Endothelial cell of umbilical vein (primary cell): Measurements from ENCODE around the gene CSMD2. TPM values are rescaled to one million over a fixed set of nuclear protein-coding genes. Genes with fewer than 3 reads are reported as not detected.

Experiments
- BruUV-seq: library from RNA; stranded (reverse); fragments of 400-500 nt; replicated peaks from 2 replicates; lab custom pipeline; 2021; lab: Mats Ljungman, UMichigan
- CTCF ChIA-PET: fragments of 300-600, 350-600 bp; sonication (Branson Sonifier 250); formaldehyde crosslinking; loops from one replicate; lab custom pipeline; 2021; ENCODE audit warnings: antibody characterized with exemption, inconsistent platforms; lab: Charles Lee
- POLR2A ChIA-PET: fragments of 300-600, 350-600 bp; sonication (Branson Sonifier 250); formaldehyde crosslinking; loops from one replicate; lab custom pipeline; 2021; ENCODE audit warnings: antibody characterized with exemption, inconsistent platforms; lab: Charles Lee
- DNase-seq: peaks from one replicate; pipeline ENCODE4 v3.0.0-alpha.2; 2011; ENCODE audit warnings: low read depth, low spot score
- FAIRE-seq: peaks from 2 replicates; lab custom pipeline; 2011; peaks lifted over from hg19 to GRCh38; lab: Jason Lieb, UNC
- H2AFZ ChIP-seq: 2 replicates; pipeline ENCODE4 v1.6.0; 2012; ENCODE audit warnings: low read depth, low read length, control low read depth, inconsistent platforms
- H3K27ac ChIP-seq: 2 replicates; pipeline ENCODE4 v1.5.1; 2011; ENCODE audit warnings: low read depth, mild to moderate bottlenecking, control low read depth, low read length, moderate library complexity; ENCODE audit not compliant: insufficient read depth
- H3K27me3 ChIP-seq, 2 experiments: 2 replicates each; pipeline versions ENCODE4 v1.6.0 to v1.6.1; 2011; ENCODE audit warnings: low read length in 2 of 2, mixed read lengths in 1 of 2; ENCODE audit not compliant: control insufficient read depth in 2 of 2, insufficient read depth in 2 of 2
- H3K36me3 ChIP-seq, 2 experiments: 2 replicates in 1 of 2; 3 replicates in 1 of 2; pipeline ENCODE4 v1.5.1; 2011; ENCODE audit warnings: low read length in 2 of 2, mild to moderate bottlenecking in 1 of 2, moderate library complexity in 1 of 2; ENCODE audit not compliant: control insufficient read depth in 2 of 2, insufficient read depth in 2 of 2; ENCODE audit errors: extremely low read depth in 1 of 2
- H3K4me1 ChIP-seq: 3 replicates; pipeline ENCODE4 v1.5.1; 2011; ENCODE audit warnings: mild to moderate bottlenecking, low read length; ENCODE audit not compliant: control insufficient read depth, insufficient read depth; ENCODE audit errors: extremely low read depth
- H3K4me2 ChIP-seq: 2 replicates; pipeline ENCODE4 v1.6.1; 2011; ENCODE audit warnings: low read length, control low read depth, mixed read lengths; ENCODE audit not compliant: insufficient read depth
- H3K4me3 ChIP-seq, 3 experiments: fragments of 200-600 bp in 1 of 3; sonication (generic), shearing (Covaris generic) in 1 of 3; replicated peaks in 1 of 3; 2 replicates each; pipeline ENCODE4 v1.5.1; 2011 to 2016; ENCODE audit warnings: control low read depth in 3 of 3, low read length in 3 of 3, mild to moderate bottlenecking in 2 of 3, inconsistent platforms in 1 of 3, low read depth in 1 of 3, moderate library complexity in 1 of 3; ENCODE audit not compliant: insufficient read depth in 1 of 3
- H3K79me2 ChIP-seq: 2 replicates; pipeline ENCODE4 v1.6.0; 2012; ENCODE audit warnings: low read length, inconsistent platforms; ENCODE audit not compliant: control insufficient read depth, insufficient read depth
- H3K9ac ChIP-seq: replicated peaks from 2 replicates; pipeline ENCODE3; 2011; ENCODE audit warnings: low read length, control low read depth; ENCODE audit not compliant: insufficient read depth; ENCODE audit errors: extremely low read depth
- H3K9me1 ChIP-seq: replicated peaks from 3 replicates; pipeline ENCODE4 v1.6.0; 2011; ENCODE audit warnings: mild to moderate bottlenecking, low read length; ENCODE audit not compliant: control insufficient read depth, insufficient read depth; ENCODE audit errors: extremely low read depth
- H3K9me3 ChIP-seq: replicated peaks from 2 replicates; pipeline ENCODE4 v1.5.1; 2012; ENCODE audit warnings: low read length, inconsistent platforms; ENCODE audit not compliant: control insufficient read depth, insufficient read depth
- H4K20me1 ChIP-seq: replicated peaks from 2 replicates; pipeline ENCODE3; 2011; ENCODE audit warnings: mild to moderate bottlenecking, low read length; ENCODE audit not compliant: control insufficient read depth, insufficient read depth; ENCODE audit errors: extremely low read depth
- CTCF ChIP-seq, 2 donors: IDR thresholded peaks; 1 replicate in 1 of 2; 2 replicates in 1 of 2; pipeline ENCODE4 v1.5.1; 2011; ENCODE audit warnings: low read length in 2 of 2, mild to moderate bottlenecking in 2 of 2, moderate library complexity in 2 of 2, control low read depth in 1 of 2, inconsistent platforms in 1 of 2, low read depth in 1 of 2; ENCODE audit not compliant: insufficient read depth in 1 of 2; ENCODE audit errors: extremely low read depth in 1 of 2
- EZH2 ChIP-seq: IDR thresholded peaks from 2 replicates; pipeline ENCODE4 v1.6.1; 2012; ENCODE audit warnings: borderline replicate concordance, low read depth, mild to moderate bottlenecking, moderate library complexity, low read length, inconsistent platforms; ENCODE audit not compliant: severe bottlenecking
- FOS ChIP-seq: IDR thresholded peaks from 2 replicates; pipeline ENCODE4 v1.6.1; 2011; ENCODE audit warnings: mild to moderate bottlenecking, low read length, moderate library complexity, borderline replicate concordance; ENCODE audit not compliant: insufficient read depth
- GATA2 ChIP-seq: IDR thresholded peaks from 2 replicates; pipeline ENCODE4 v1.7.0; 2011; ENCODE audit warnings: low read depth, mild to moderate bottlenecking, moderate library complexity, mixed read lengths, low read length; ENCODE audit not compliant: insufficient read length, insufficient read depth
- JUN ChIP-seq: IDR thresholded peaks from 2 replicates; pipeline ENCODE4 v1.6.1; 2011; ENCODE audit warnings: borderline replicate concordance, low read depth; ENCODE audit not compliant: insufficient read length, insufficient read depth
- MAX ChIP-seq: IDR thresholded peaks from 2 replicates; pipeline ENCODE4 v1.6.1; 2011; ENCODE audit not compliant: insufficient read depth, insufficient read length
- MYC ChIP-seq: IDR thresholded peaks from one replicate; pipeline ENCODE4 v1.6.1; 2011; ENCODE audit warnings: mild to moderate bottlenecking, low read depth, low read length
- POLR2A ChIP-seq: IDR thresholded peaks from 2 replicates; pipeline ENCODE4 v1.6.1; 2012; ENCODE audit warnings: low read depth, mild to moderate bottlenecking, control low read depth, low read length
- POLR2AphosphoS5 ChIP-seq: IDR thresholded peaks from 2 replicates; pipeline ENCODE4 v1.6.1; 2012; ENCODE audit warnings: low read depth, mild to moderate bottlenecking, control low read depth, low read length, moderate library complexity; ENCODE audit not compliant: insufficient read depth
- dilution Hi-C: fragments of 300-500 bp; cut with MboI; formaldehyde crosslinking; loops from one replicate; pipeline ENCODE4 v1.15.0; 2019; ENCODE audit warnings: low sequenced_read_pairs; ENCODE audit not compliant: extremely low pct_ligation_motif_present
- intact Hi-C: fragments of 100-400 bp; cut with micrococcal nuclease; formaldehyde crosslinking; loops from one replicate; pipeline ENCODE4 v1.10.0; 2022
- polyA plus RNA-seq, 4 experiments: library from polyadenylated mRNA; depleted of rRNA in 3 of 4; stranded (reverse) in 3 of 4; unstranded in 1 of 4; fragments of >200 nt; gene quantifications; 2 replicates each; pipeline versions ENCODE4 v1.2.1 to v1.2.3, GENCODE V29; 2011 to 2012; ENCODE audit warnings: missing spikeins in 1 of 4
- total RNA-seq: library from RNA; stranded (reverse); gene quantifications from 2 replicates; pipeline ENCODE4 v1.2.3, GENCODE V29; 2021

Gene CSMD2
- total and polyA plus RNA-seq, 2 donors (not counting 3 experiments of a cell fraction or from before 2014, with no cell fraction given): under 0.01 TPM; not detected in 1

GRCh38 chr1:34025675-34026074, 139.4 kb downstream of the CSMD2 start:
- no peaks in the 10 kb centered on the region for H3K9me1 ChIP-seq
- H2AFZ ChIP-seq: no peak overlapping the region
- peaks cover 4% of the 10 kb centered on the region for H3K9me3 ChIP-seq
- CTCF ChIA-PET: no interaction called here
- no peaks in the 10 kb centered on the region for H3K27me3 ChIP-seq
- H3K4me2 ChIP-seq: no peak overlapping the region
- H3K27ac ChIP-seq: no peak overlapping the region
- DNase-seq (no peak), FAIRE-seq (no peak)
- intact Hi-C loops: no loop called here
- H3K4me3 ChIP-seq: no peak overlapping the region
- H3K79me2 ChIP-seq: no peaks in the 10 kb centered on the region
- dilution Hi-C loops: no loop called here
- no peaks in the 10 kb centered on the region for H3K36me3 ChIP-seq
- no peak for TF ChIP-seq GATA2
- TF ChIP-seq POLR2A: no peak
- no peak for TF ChIP-seq EZH2
- TF ChIP-seq CTCF (IDR thresholded peaks at IDR 0.05; ENCODE audit: extremely low read depth in 1 of 2, insufficient read depth in 1 of 2, low read depth in 1 of 2, low read length in 2 of 2): no peak
- no peak for TF ChIP-seq JUN
- no peak for TF ChIP-seq MAX
- TF ChIP-seq POLR2AphosphoS5: no peak
- TF ChIP-seq FOS: no peak
- TF ChIP-seq MYC: no peak
- no peak overlapping the region for H3K9ac ChIP-seq
- H4K20me1 ChIP-seq: no peaks in the 10 kb centered on the region
- H3K4me1 ChIP-seq: no peaks in the 10 kb centered on the region
- POLR2A ChIA-PET: no interaction called here
- no TSS peak for BruUV-seq
